HG03521 (cell line): ENCODE data around the gene FAM76B.
A peak's percentile ranks its signal among the peaks of the same experiment; 100 is the strongest.
"Not testable (repeated sequence)": the region's sequence is repeated elsewhere in the genome, so short reads cannot be mapped to it uniquely, and the experiment has no call there.

Experiments used
- ATAC-seq: cut with Tn5 transposase; IDR thresholded peaks from one replicate; pipeline ENCODE4 v1.9.1; 2021; ENCODE audit warnings: mild to moderate bottlenecking, moderate library complexity; ENCODE audit not compliant: unreplicated experiment

FAM76B gene

DNA sequence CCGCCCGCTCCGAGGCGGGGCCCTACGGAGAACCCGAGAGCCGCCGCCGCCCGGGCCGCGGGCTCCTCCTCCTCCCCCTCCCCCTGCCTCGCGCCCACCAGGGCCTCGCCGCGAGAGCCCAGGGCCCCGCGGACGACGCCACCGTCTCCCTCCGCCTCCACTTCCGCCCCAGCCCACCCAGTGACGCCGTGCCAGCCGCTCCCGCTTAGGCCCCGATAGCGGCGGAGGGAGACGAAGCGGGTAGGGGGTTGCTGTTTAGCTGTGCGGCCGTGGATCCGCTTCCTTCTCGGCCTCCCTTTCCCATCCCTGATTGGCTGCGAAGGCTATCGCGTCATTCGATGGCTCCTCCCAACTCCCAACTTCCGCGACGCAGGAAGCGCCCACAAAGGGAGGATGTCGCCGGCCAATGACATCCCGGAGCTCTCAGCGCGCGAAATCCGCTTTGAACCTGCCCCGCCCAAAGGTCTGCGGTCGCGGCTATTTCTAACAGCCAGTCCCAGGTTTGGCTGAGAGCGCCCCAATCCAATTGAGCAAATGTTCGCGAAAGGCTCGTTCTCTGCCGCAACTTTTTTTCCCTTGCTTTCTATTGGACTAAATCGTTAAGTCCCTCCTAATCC lies at the start of gene FAM76B:
TSS of gene FAM76B (minus strand) at position 277 of the 617 bp plus-strand sequence. CDS start 304 bp downstream, outside the sequence.
- peak; percentile 69 for ATAC-seq

GRCh38 chr11:95835768-95836488 lies 46.3 kb upstream of the FAM76B start:
- peak; percentile 56 for ATAC-seq

DNA sequence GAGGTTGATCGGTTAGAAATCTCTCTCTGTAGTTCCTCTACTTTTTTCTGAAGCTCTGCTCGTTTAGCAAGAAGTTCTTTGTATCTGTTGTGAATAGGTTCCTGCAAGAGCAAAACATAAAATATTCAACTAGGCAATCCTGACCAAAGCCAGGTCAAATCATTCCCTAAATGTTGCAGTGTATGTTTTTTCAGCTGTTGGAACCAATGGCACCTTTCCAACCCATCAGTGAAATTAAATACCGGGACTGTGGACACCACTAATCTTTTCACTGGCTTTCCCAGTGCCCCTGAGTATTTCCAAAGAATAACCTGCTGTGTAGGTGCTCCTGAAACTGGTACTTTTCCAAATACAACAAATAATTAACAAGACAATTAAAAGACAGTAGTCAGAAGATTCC lies 45.8 kb upstream of the FAM76B start:
- no peak for ATAC-seq

DNA sequence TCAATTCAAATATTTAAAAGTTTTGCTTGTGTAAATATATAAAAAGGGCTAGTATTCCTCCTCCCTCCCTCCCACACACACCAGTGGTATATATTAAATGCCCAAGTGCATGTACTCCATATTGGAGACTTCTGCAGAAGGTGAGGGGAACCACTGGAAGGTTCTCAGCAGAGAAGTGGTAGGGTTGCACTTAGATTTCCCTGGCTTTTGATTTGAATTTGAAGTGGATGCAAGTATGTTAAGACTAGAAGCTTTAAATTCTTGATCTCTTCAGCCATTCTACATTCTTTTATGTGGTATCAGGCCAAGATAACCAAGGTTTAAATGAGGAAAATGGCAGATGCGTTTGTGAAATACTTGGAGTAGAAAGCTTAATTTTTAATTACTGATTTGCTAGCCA lies 43.8 kb upstream of the FAM76B start:
- no peak for ATAC-seq

- no peak for ATAC-seq
Observed at GRCh38 chr11:95832763-95833162, 43.2 kb upstream of the FAM76B start.

DNA sequence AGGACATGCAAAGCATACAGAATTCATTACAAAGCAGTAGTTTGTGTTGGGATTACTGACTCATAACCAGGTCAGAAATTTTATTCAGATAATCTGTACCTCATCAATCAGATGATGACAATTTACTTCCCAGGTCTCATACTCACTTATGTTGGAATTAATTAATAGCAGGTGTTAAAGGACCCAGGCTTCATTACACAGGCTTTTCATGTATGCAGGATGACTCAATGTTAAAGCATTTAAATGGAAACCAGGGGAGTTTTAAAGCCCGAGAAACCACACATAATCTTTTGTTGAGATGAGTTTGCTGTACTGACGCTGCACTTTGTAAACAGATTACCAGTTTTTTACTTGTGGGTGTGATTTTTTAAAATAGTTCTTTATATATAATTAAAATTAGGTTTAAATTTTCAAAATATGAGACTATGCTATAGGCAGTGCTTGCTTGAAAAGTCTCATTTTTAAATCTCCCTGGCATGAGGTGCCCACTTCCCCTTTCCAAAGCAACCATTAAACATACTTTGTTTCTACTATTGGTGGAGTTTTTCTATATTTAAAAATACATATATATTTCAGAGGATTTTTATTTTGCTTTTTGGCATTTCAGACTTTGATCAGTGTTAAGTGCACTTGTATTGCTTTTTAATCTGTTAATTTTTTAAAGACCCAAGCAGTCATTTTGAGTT lies 41.8 kb upstream of the FAM76B start:
- no peak for ATAC-seq

DNA sequence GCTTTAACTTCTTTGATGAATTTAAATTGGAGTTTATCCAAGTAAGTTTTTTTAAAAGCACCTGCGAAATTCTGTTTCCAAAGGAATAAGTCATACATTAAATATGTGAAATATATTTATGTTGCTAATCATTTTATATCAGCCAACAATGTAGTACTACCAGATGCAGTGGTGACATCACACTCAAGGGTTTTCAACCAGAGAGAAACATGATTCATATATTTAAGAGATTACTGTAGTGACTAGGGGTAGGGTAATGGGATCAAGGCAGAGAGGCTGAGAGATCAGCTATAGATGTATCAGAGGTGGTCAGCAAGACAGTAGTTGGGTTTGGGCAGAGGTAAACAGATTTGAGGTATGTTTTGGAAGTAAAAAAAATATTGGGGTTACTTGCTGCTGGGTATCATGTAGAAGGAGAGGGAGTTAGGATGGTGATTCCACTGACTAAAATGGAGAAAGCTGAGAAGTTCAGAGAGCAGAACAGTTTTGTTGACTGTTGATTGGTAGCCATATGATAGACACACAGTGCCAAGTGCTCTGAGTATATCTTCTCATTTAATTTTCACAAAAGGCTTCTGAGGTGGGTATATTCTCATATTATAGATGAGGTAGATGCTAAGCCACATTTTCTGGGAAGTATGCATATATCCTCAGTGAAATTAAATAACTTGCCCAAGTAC lies 40.1 kb upstream of the FAM76B start:
- no peak for ATAC-seq

- no peak for ATAC-seq
Observed at GRCh38 chr11:95827696-95828095, 38.1 kb upstream of the FAM76B start.

GRCh38 chr11:95821640-95822039 lies 32.1 kb upstream of the FAM76B start:
- no peak for ATAC-seq

DNA sequence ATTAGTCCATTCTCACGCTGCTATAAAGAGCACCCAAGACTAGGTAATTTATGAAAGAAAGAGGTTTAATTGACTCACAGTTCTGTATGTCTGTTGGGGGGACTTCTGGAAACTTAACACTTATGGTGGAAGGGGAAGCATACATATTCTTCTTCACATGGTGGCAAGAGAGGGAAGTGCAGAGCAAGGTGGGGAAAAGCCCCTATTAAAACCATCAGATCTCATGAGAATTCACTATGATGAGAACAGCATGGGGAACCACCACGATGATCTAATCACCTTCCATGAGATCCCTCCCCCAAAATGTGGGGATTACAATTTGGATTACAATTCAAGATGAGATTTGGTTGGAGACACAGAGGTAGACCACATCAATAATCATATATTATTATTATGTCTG lies 26.5 kb upstream of the FAM76B start:
- no peak for ATAC-seq

DNA sequence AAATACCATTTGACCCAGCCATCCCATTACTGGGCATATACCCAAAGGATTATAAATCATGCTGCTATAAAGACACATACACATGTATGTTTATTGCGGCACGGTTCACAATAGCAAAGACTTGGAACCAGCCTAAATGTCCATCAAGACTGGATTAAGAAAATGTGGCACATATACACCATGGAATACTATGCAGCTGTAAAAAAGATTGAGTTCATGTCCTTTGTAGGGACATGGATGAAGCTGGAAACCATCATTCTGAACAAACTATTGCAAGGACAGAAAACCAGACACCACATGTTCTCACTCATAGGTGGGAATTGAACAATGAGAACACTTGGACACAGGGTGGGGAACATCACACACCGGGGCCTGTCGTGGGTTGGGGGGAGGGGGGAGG lies 21.5 kb upstream of the FAM76B start:
- ATAC-seq: not testable (repeated sequence)

DNA sequence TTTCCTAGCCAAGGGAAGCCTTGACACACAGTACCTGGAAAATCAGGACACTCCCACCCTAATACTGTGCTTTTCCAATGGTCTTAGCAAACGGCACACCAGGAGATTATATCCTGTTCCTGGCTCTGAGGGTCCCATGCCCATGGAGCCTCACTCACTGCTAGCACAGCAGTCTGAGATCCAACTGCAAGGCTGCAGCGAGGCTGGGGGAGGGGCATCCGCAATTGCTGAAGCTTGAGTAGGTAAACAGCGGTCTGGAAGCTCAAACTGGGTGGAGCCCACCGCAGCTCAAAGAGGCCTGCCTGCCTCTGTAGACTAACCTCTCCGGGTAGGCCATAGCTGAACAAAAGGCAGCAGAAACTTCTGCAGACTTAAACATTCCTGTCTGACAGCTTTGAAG lies 16.9 kb upstream of the FAM76B start:
- ATAC-seq: not testable (repeated sequence)

GRCh38 chr11:95805869-95806268 lies 16.3 kb upstream of the FAM76B start:
- no peak for ATAC-seq

DNA sequence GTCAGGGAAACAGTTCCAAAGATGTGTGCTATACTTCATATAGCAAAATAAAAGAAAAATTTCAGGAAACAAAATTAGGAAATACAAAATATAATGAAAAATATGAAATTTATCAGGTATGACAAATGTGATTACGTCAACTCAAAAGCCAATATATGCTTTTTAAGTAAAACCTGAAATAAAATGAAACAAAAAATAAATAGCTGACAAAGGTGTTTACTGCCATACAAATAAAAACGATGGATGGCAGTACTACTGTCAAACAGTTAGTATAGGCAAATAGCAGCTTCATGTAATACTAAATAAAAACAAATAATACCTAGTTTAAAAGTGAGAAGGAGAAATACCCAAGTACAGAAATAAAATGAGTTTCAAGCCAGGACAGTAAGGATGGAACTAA lies 14.4 kb upstream of the FAM76B start:
- ATAC-seq: no peak

DNA sequence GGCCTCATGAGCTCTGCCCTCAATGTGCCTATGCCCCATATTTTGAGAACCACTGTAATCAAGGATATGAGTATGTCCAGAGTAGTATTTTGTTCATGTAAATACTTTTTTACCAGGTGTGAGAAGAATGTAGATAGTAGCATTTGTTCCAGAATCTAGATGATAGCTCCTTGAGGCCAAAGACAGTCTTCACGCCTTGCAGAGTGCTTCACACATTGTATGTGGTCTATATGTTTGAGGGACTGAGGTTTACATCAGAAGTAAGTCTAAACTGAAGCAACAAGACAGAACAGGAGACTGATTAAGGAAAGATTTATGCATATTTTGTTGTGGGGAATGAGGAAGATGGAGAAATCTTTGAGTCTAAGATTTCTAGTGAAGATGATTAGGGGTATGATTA lies 13.2 kb upstream of the FAM76B start:
- ATAC-seq: no peak

DNA sequence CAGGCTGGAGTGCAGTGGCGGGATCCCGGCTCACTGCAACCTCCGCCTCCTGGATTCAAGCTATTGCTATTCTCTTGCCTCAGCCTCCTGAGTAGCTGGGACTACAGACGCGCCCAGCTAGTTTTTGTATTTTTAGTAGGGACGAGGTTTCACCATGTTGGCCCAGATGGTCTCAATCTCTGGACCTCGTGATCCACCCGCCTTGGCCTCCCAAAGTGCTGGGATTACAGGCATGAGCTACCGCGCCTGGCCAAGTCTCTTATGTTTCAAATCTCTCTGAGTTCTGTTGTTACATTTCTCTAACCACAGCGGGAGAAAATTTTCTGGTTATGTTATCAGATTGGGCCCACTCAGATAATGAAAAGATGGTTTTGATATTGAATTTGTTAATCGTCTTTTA lies 10.9 kb upstream of the FAM76B start:
- ATAC-seq: no peak

DNA sequence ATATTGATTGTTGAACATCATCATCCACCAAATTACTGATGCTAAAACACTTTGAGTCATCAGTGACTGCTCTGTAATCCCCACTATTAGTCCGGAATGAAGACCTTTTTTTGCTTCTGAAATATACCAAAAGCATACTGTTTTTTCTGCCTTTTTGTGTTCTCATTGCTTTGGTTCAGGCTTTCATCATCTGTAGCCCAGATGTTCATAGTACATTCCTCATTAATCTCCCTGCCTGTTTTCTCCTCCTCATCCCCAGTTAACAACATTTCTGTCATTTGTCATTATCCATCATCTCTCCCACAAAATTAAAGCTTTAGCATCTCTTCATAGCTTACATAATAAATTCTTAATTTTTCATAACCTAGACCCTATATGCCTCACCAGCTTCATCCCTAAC lies 10.0 kb upstream of the FAM76B start:
- ATAC-seq: no peak

DNA sequence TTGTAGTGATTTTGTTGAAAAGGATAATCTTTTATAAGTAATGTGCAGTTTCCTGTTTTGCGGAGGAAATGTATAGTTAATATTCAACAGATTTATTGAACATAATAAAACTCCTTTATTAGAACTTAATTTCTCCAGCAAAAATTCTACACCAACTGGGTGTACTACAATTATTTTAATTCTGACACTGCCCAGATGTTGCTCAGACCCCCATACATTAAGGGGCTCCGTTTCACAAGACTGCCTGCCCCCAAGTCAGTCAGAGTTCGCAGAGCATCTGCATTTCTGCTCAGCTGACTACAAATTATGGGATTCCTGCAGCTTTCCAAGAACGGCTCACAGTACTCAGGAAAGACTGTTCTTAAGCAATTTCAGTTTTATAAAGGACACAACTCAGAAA lies 6.9 kb upstream of the FAM76B start:
- no peak for ATAC-seq

DNA sequence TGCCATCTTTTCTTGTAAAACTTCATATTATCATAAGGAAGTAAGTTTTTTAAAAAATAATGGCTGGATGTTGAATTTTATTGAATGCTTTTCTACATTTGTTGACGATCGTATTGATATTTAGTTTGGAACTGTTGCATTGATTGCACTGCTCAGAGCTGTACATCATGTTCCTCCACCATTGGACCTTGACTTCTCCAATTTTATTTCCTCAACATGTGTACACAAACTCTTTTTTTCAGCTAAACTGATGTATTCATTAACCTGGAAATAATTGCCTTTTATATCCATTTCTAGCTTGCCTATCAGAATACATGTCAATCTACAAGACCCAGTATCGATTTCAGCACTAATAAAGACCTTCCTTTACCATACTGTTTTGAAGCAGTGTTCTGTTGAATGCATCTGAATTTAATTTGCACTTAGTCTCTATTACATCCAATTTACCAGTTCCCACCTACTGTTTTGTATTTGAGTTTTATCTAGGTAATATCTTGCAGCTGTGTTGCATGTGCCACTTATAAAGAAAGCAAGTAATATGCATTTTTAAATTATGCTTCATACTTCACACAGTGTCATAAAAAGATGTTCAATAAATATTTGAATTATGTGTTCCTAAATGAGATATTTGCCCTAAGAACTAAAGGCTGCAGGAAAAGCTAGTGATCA lies 6.2 kb upstream of the FAM76B start:
- no peak for ATAC-seq

DNA sequence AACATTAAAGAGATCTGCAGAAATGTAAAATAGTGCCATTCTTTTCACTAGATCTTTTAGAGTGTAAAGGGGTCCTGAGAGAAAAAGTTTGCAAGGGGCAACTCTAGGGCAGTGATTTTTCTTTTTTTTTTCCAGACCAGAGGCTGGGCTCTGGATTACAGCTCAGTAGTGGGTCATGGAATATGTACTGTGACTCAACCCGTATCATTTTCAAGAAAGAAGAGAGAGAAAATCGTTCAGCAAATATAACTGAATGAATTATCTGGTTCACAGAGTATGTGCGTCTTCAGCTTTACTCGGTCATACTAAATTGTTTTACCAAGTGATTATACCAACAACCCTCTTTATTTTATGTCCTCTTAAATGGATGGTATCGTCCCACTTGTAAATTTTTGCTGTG lies 4.5 kb upstream of the FAM76B start:
- ATAC-seq: no peak

- no peak for ATAC-seq
Observed at GRCh38 chr11:95793116-95793515, 3.5 kb upstream of the FAM76B start.
